ENCODE measurements around the gene KIF17. TPM values are rescaled to one million over a fixed set of nuclear protein-coding genes. Genes with fewer than 3 reads are reported as not detected.
A peak's percentile ranks its signal among the peaks of the same experiment; 100 is the strongest.

KIF17 gene
- total RNA-seq, 1 donor from 2014 or later = 2.5 TPM

GRCh38 chr1:20672265-20672632 is 45.6 kb downstream of the KIF17 start:
- TF ChIP-seq POLR2AphosphoS5 (IDR thresholded peaks at IDR 0.05; ENCODE audit: insufficient read depth in 1 of 2, low read depth in 1 of 2) = no peak
- no peak for TF ChIP-seq CTCF (IDR thresholded peaks at IDR 0.05)
- TF ChIP-seq POLR2A (IDR thresholded peaks at IDR 0.05) = no peak
- Histone ChIP-seq H3K36me3 (no peaks in the 10 kb centered on the region), H3K27me3 (no peaks in the 10 kb centered on the region), H3K9me3 (no peaks in the 10 kb centered on the region), H3K4me1 (no peaks in the 10 kb centered on the region), H3K4me3 (no peak overlapping the region), H3K27ac (no peak overlapping the region)
- DNase-seq (ENCODE audit: extremely low spot score in 2 of 2) = no peak
- intact Hi-C loops (cut with DNase I) = no loop called here

GRCh38 chr1:20670936-20671335 is 46.9 kb downstream of the KIF17 start:
- no peak for DNase-seq (ENCODE audit: extremely low spot score in 2 of 2)
- intact Hi-C loops (cut with DNase I) = no loop called here
- Histone ChIP-seq H3K4me1 (peaks cover 6% of the 10 kb centered on the region), H3K4me3 (no peak overlapping the region), H3K9me3 (no peaks in the 10 kb centered on the region), H3K27ac (no peak overlapping the region), H3K36me3 (no peaks in the 10 kb centered on the region), H3K27me3 (no peaks in the 10 kb centered on the region)
- TF ChIP-seq CTCF (IDR thresholded peaks at IDR 0.05) (no peak), POLR2AphosphoS5 (IDR thresholded peaks at IDR 0.05; ENCODE audit: insufficient read depth in 1 of 2, low read depth in 1 of 2) (no peak), POLR2A (IDR thresholded peaks at IDR 0.05) (no peak)

- Histone ChIP-seq H3K36me3 (no peaks in the 10 kb centered on the region), H3K27ac (no peak overlapping the region), H3K4me1 (peaks cover 15% of the 10 kb centered on the region), H3K27me3 (no peaks in the 10 kb centered on the region), H3K4me3 (no peak overlapping the region), H3K9me3 (no peaks in the 10 kb centered on the region)
- no peak for DNase-seq (ENCODE audit: extremely low spot score in 2 of 2)
- intact Hi-C loops (cut with DNase I) = no loop called here
- TF ChIP-seq POLR2A (IDR thresholded peaks at IDR 0.05) = no peak
- no peak for TF ChIP-seq POLR2AphosphoS5 (IDR thresholded peaks at IDR 0.05; ENCODE audit: insufficient read depth in 1 of 2, low read depth in 1 of 2)
- TF ChIP-seq CTCF (IDR thresholded peaks at IDR 0.05) = no peak
Observed at GRCh38 chr1:20668581-20668980, 49.2 kb downstream of the KIF17 start.

- TF ChIP-seq POLR2A (IDR thresholded peaks at IDR 0.05) (no peak), CTCF (IDR thresholded peaks at IDR 0.05) (no peak), POLR2AphosphoS5 (IDR thresholded peaks at IDR 0.05; ENCODE audit: insufficient read depth in 1 of 2, low read depth in 1 of 2) (no peak)
- H3K27me3 ChIP-seq = no peaks in the 10 kb centered on the region
- no peak overlapping the region for H3K4me3 ChIP-seq
- DNase-seq (ENCODE audit: extremely low spot score in 2 of 2) = no peak
- no peak overlapping the region for H3K27ac ChIP-seq
- H3K9me3 ChIP-seq = no peaks in the 10 kb centered on the region
- H3K36me3 ChIP-seq = no peaks in the 10 kb centered on the region
- intact Hi-C loops (cut with DNase I) = no loop called here
- H3K4me1 ChIP-seq = peaks cover 22% of the 10 kb centered on the region
Observed at GRCh38 chr1:20666804-20667203, 51.0 kb downstream of the KIF17 start.

- no peak for DNase-seq (ENCODE audit: extremely low spot score in 2 of 2)
- Histone ChIP-seq H3K27ac (peak overlapping the region; percentile 78), H3K36me3 (no peaks in the 10 kb centered on the region), H3K9me3 (no peaks in the 10 kb centered on the region), H3K27me3 (no peaks in the 10 kb centered on the region), H3K4me1 (peaks cover 25% of the 10 kb centered on the region), H3K4me3 (peak overlapping the region; percentile 3 to 24)
- intact Hi-C loops (cut with DNase I) = no loop called here
- no peak for TF ChIP-seq CTCF (IDR thresholded peaks at IDR 0.05)
- no peak for TF ChIP-seq POLR2A (IDR thresholded peaks at IDR 0.05)
- TF ChIP-seq POLR2AphosphoS5 (IDR thresholded peaks at IDR 0.05; ENCODE audit: insufficient read depth in 1 of 2, low read depth in 1 of 2) = peak in 1 of 2 donors; percentile 13
Observed at GRCh38 chr1:20666146-20666545, 51.7 kb downstream of the KIF17 start.
